NCI-H2196 treated with DMSO at 0.1 percent for 48 hours (cell line): ENCODE measurements around the gene NRP1.
"Not testable (repeated sequence)": the region's sequence is repeated elsewhere in the genome, so short reads cannot be mapped to it uniquely, and the experiment has no call there.

Source experiments
- DNase-seq: peaks from one replicate; lab custom pipeline; 2025; ENCODE audit not compliant: unreplicated experiment; lab: John Stamatoyannopoulos, UW

NRP1 gene

GRCh38 chr10:33334153-33334804, at the start of gene NRP1:
TSS of gene NRP1 (minus strand) at chr10:33334667. CDS start at chr10:33334382, 285 bp downstream.
- no peak for DNase-seq

GRCh38 chr10:33384201-33384600, 49.7 kb upstream of the NRP1 start:
- DNase-seq: not testable (repeated sequence)

- no peak for DNase-seq
These were observed 48.6 kb upstream of the NRP1 start for GRCh38 chr10:33382921-33383713.

GRCh38 chr10:33382216-33382600, 47.7 kb upstream of the NRP1 start:
- no peak for DNase-seq

GRCh38 chr10:33381451-33382215, 47.2 kb upstream of the NRP1 start:
- DNase-seq: no peak

- no peak for DNase-seq
These were observed 43.2 kb upstream of the NRP1 start for GRCh38 chr10:33377658-33378025.

- DNase-seq: no peak
These were observed 42.6 kb upstream of the NRP1 start for GRCh38 chr10:33376976-33377657.

- DNase-seq: no peak
These were observed 42.0 kb upstream of the NRP1 start for GRCh38 chr10:33376476-33376875.

- DNase-seq: no peak
These were observed 38.8 kb upstream of the NRP1 start for GRCh38 chr10:33373263-33373662.

- no peak for DNase-seq
These were observed 36.8 kb upstream of the NRP1 start for GRCh38 chr10:33371234-33371633.

GRCh38 chr10:33370434-33370930, 36.0 kb upstream of the NRP1 start:
- no peak for DNase-seq

- no peak for DNase-seq
These were observed 33.6 kb upstream of the NRP1 start for GRCh38 chr10:33368086-33368485.

- DNase-seq: no peak
These were observed 31.5 kb upstream of the NRP1 start for GRCh38 chr10:33365871-33366411.

- DNase-seq: no peak
These were observed 30.8 kb upstream of the NRP1 start for GRCh38 chr10:33365301-33365700.

GRCh38 chr10:33363106-33363505, 28.6 kb upstream of the NRP1 start:
- no peak for DNase-seq

GRCh38 chr10:33358016-33358415, 23.5 kb upstream of the NRP1 start:
- DNase-seq: no peak

GRCh38 chr10:33355274-33355673, 20.8 kb upstream of the NRP1 start:
- DNase-seq: no peak

- DNase-seq: no peak
These were observed 19.4 kb upstream of the NRP1 start for GRCh38 chr10:33353853-33354252.

GRCh38 chr10:33353334-33353733, 18.9 kb upstream of the NRP1 start:
- DNase-seq: no peak

GRCh38 chr10:33352615-33353014, 18.1 kb upstream of the NRP1 start:
- DNase-seq: no peak

- no peak for DNase-seq
These were observed 17.7 kb upstream of the NRP1 start for GRCh38 chr10:33352175-33352574.
